Measurements from ENCODE around the gene DKKL1. TPM values are rescaled to one million over a fixed set of nuclear protein-coding genes. Genes with fewer than 3 reads are reported as not detected.
A peak's percentile ranks its signal among the peaks of the same experiment; 100 is the strongest.
"Not testable (repeated sequence)": the region's sequence is repeated elsewhere in the genome, so short reads cannot be mapped to it uniquely, and the experiment has no call there.

Gene DKKL1
- total RNA-seq, 1 donor from 2014 or later = not detected

- ATAC-seq (no peak), DNase-seq (ENCODE audit: missing footprints) (no peak)
- intact Hi-C loops (cut with DNase I) = no loop called here
Measured at GRCh38 chr19:49356382-49356781, 7.3 kb upstream of the DKKL1 start.

GRCh38 chr19:49357186-49357585 is 6.5 kb upstream of the DKKL1 start:
- no peak for ATAC-seq
- no peak for DNase-seq (ENCODE audit: missing footprints)
- intact Hi-C loops (cut with DNase I) = no loop called here

GRCh38 chr19:49359851-49360820 is 3.5 kb upstream of the DKKL1 start:
- DNase-seq (ENCODE audit: missing footprints) (no peak), ATAC-seq (no peak)
- intact Hi-C loops (cut with DNase I) = no loop called here

GRCh38 chr19:49361438-49362047 is 2.1 kb upstream of the DKKL1 start:
- intact Hi-C loops (cut with DNase I) = no loop called here
- ATAC-seq (peak; percentile 49), DNase-seq (ENCODE audit: missing footprints) (peak; percentile 81)

- intact Hi-C loops (cut with DNase I) = no loop called here
- DNase-seq (ENCODE audit: missing footprints) (peak; percentile 87), ATAC-seq (peak; percentile 55)
Measured at GRCh38 chr19:49362048-49362928, 1.4 kb upstream of the DKKL1 start, which contains the start of gene TEAD2. TEAD2 (minus strand) TSS chr19:49362416; CDS start chr19:49360075, 2,341 bp downstream.

GRCh38 chr19:49362929-49363267 is 779 bp upstream of the DKKL1 start:
- ATAC-seq (peak; percentile 2), DNase-seq (ENCODE audit: missing footprints) (no peak)
- intact Hi-C loops (cut with DNase I) = loop anchor here (1.0 kb wide), 1 partner anchor 79 kb away; no protein-coding TSS in a partner anchor

- ATAC-seq = no peak
- DNase-seq (ENCODE audit: missing footprints) = no peak
- intact Hi-C loops (cut with DNase I) = no loop called here
Measured at GRCh38 chr19:49364083-49364737, 533 bp downstream of the DKKL1 start.

- no peak for ATAC-seq
- DNase-seq (ENCODE audit: missing footprints) = no peak
- intact Hi-C loops (cut with DNase I) = no loop called here
Measured at GRCh38 chr19:49366110-49366509, 2.4 kb downstream of the DKKL1 start.

GRCh38 chr19:49368711-49369358 is 5.2 kb downstream of the DKKL1 start:
- intact Hi-C loops (cut with DNase I) = no loop called here
- DNase-seq (ENCODE audit: missing footprints) = no peak
- ATAC-seq = no peak

- intact Hi-C loops (cut with DNase I) = no loop called here
- DNase-seq (ENCODE audit: missing footprints) = no peak
- no peak for ATAC-seq
Measured at GRCh38 chr19:49371184-49371583, 7.5 kb downstream of the DKKL1 start.

GRCh38 chr19:49373174-49373573 is 9.5 kb downstream of the DKKL1 start:
- ATAC-seq; DNase-seq (ENCODE audit: missing footprints); intact Hi-C loops (cut with DNase I): not testable (repeated sequence)

GRCh38 chr19:49374665-49375434 is 11.2 kb downstream of the DKKL1 start:
- intact Hi-C loops (cut with DNase I) = no loop called here
- no peak for DNase-seq (ENCODE audit: missing footprints)
- ATAC-seq = no peak

- no peak for DNase-seq (ENCODE audit: missing footprints)
- intact Hi-C loops (cut with DNase I) = no loop called here
- ATAC-seq = no peak
Measured at GRCh38 chr19:49378512-49378911, 14.8 kb downstream of the DKKL1 start.

GRCh38 chr19:49380391-49380790 is 16.7 kb downstream of the DKKL1 start:
- no peak for DNase-seq (ENCODE audit: missing footprints)
- intact Hi-C loops (cut with DNase I) = no loop called here

GRCh38 chr19:49382639-49383038 is 19.0 kb downstream of the DKKL1 start:
- ATAC-seq = no peak
- no peak for DNase-seq (ENCODE audit: missing footprints)
- intact Hi-C loops (cut with DNase I) = no loop called here

More at GRCh38 chr19:49380391-49380790, 16.7 kb downstream of the DKKL1 start:
- no peak for ATAC-seq

- intact Hi-C loops (cut with DNase I) = no loop called here
Measured at GRCh38 chr19:49383599-49383998, 19.9 kb downstream of the DKKL1 start.

GRCh38 chr19:49387936-49388372 is 24.3 kb downstream of the DKKL1 start, which contains the start of gene KASH5:
KASH5 (plus strand) TSS chr19:49388249; CDS start chr19:49390884, 2,635 bp downstream.
- intact Hi-C loops (cut with DNase I) = no loop called here
- peak; percentile 90 for DNase-seq (ENCODE audit: missing footprints)
- peak; percentile 74 for ATAC-seq

More at GRCh38 chr19:49383599-49383998, 19.9 kb downstream of the DKKL1 start:
- ATAC-seq (no peak), DNase-seq (ENCODE audit: missing footprints) (no peak)
